Ascending aorta (tissue), 2 donors: ENCODE measurements around the gene NPNT. TPM values are rescaled to one million over a fixed set of nuclear protein-coding genes. Genes with fewer than 3 reads are reported as not detected.

ENCODE experiments used
- DNase-seq, 2 donors: peaks; one replicate each; pipeline ENCODE4 v3.0.0-alpha.2; 2019; ENCODE audit warnings: low spot score in 2 of 2
- H3K27ac ChIP-seq, 2 donors: fragments of 200-600 bp; sonication (generic); one replicate each; pipeline ENCODE4 v1.5.1; 2016 to 2017; ENCODE audit warnings: mild to moderate bottlenecking in 1 of 2
- H3K27me3 ChIP-seq: fragments of 200-600 bp; sonication (generic); one replicate; pipeline ENCODE4 v1.5.1; 2017
- H3K36me3 ChIP-seq, 2 donors: fragments of 200-600 bp; sonication (generic); one replicate each; pipeline ENCODE4 v1.5.1; 2016
- H3K4me1 ChIP-seq, 2 donors: fragments of 200-600 bp; sonication (generic); one replicate each; pipeline ENCODE4 v1.5.1; 2016 to 2017; ENCODE audit warnings: mild to moderate bottlenecking in 1 of 2
- H3K4me3 ChIP-seq, 2 donors: fragments of 200-600 bp; sonication (generic); one replicate each; pipeline ENCODE4 v1.5.1; 2016 to 2017; ENCODE audit warnings: mild to moderate bottlenecking in 1 of 2
- H3K9me3 ChIP-seq, 2 donors: fragments of 200-600 bp; sonication (generic); one replicate each; pipeline ENCODE4 v1.5.1; 2016
- CTCF ChIP-seq, 3 experiments: fragments of 200-600 bp in 2 of 3; fragments of 450-650 bp in 1 of 3; sonication (generic) in 2 of 3; IDR thresholded peaks; one replicate each; pipeline ENCODE4 v1.5.1; 2016 to 2019; ENCODE audit warnings: antibody characterized with exemption in 3 of 3, mild to moderate bottlenecking in 1 of 3, moderate library complexity in 1 of 3
- intact Hi-C: fragments of 100-400 bp; cut with DNase I; formaldehyde crosslinking; loops from one replicate; pipeline ENCODE4 v1.15.1; 2023
- total RNA-seq: library from RNA; depleted of rRNA; stranded (reverse); fragments of >200 nt; gene quantifications from one replicate; pipeline ENCODE4 v1.1.0, GENCODE V29; 2016

NPNT gene
- total RNA-seq, 1 donor from 2014 or later: 43.1 TPM

GRCh38 chr4:105895583-105896460, 551 bp downstream of the NPNT start:
- H3K9me3 ChIP-seq: no peaks in the 10 kb centered on the region
- intact Hi-C loops: loop anchor here (5.0 to 10.0 kb wide), 4 partner anchors 81 to 751 kb away; partner anchors contain the start of genes GSTCD, INTS12 and TET2
- H3K36me3 ChIP-seq: peaks cover 0 to 4% of the 10 kb centered on the region in 2 donors
- peak overlapping the region; percentile 88 to 94 for H3K27ac ChIP-seq
- TF ChIP-seq CTCF (IDR thresholded peaks at IDR 0.05): peak in 2 of 3 experiments; percentile 20 to 34
- H3K4me3 ChIP-seq: peak overlapping the region; percentile 81 to 83
- peaks cover 0 to 6% of the 10 kb centered on the region in 2 donors for H3K4me1 ChIP-seq
- DNase-seq: peak in 1 of 2 donors; percentile 74
- H3K27me3 ChIP-seq: no peaks in the 10 kb centered on the region

- peaks cover 0 to 4% of the 10 kb centered on the region in 2 donors for H3K36me3 ChIP-seq
- H3K4me1 ChIP-seq: peaks cover 0 to 9% of the 10 kb centered on the region in 2 donors
- no peak for DNase-seq
- H3K27ac ChIP-seq: peak overlapping the region; percentile 88 to 94
- H3K27me3 ChIP-seq: no peaks in the 10 kb centered on the region
- no peaks in the 10 kb centered on the region for H3K9me3 ChIP-seq
- peak overlapping the region; percentile 81 to 83 for H3K4me3 ChIP-seq
- no peak for TF ChIP-seq CTCF (IDR thresholded peaks at IDR 0.05)
- intact Hi-C loops: loop anchor here (5.0 to 10.0 kb wide), 4 partner anchors 81 to 752 kb away; partner anchors contain the start of genes GSTCD, INTS12 and TET2
Measured at GRCh38 chr4:105896461-105896942, 1.2 kb downstream of the NPNT start.

- peaks cover 0 to 9% of the 10 kb centered on the region in 2 donors for H3K4me1 ChIP-seq
- intact Hi-C loops: loop anchor here (5.0 to 10.0 kb wide), 4 partner anchors 80 to 752 kb away; partner anchors contain the start of genes GSTCD, INTS12 and TET2
- no peak for TF ChIP-seq CTCF (IDR thresholded peaks at IDR 0.05)
- no peaks in the 10 kb centered on the region for H3K27me3 ChIP-seq
- peak overlapping the region; percentile 81 to 83 for H3K4me3 ChIP-seq
- no peaks in the 10 kb centered on the region for H3K9me3 ChIP-seq
- H3K36me3 ChIP-seq: peaks cover 0 to 4% of the 10 kb centered on the region in 2 donors
- peak overlapping the region; percentile 88 to 94 for H3K27ac ChIP-seq
- no peak for DNase-seq
Measured at GRCh38 chr4:105896984-105897775, 1.9 kb downstream of the NPNT start.

GRCh38 chr4:105900541-105900940, 5.3 kb downstream of the NPNT start:
- no peaks in the 10 kb centered on the region for H3K9me3 ChIP-seq
- H3K4me1 ChIP-seq: peaks cover 0 to 9% of the 10 kb centered on the region in 2 donors
- H3K27me3 ChIP-seq: no peaks in the 10 kb centered on the region
- H3K36me3 ChIP-seq: peaks cover 0 to 7% of the 10 kb centered on the region in 2 donors
- no peak for DNase-seq
- H3K27ac ChIP-seq: peak overlapping the region; percentile 29 to 54
- intact Hi-C loops: no loop called here
- no peak for TF ChIP-seq CTCF (IDR thresholded peaks at IDR 0.05)
- H3K4me3 ChIP-seq: no peak overlapping the region

- no peaks in the 10 kb centered on the region for H3K9me3 ChIP-seq
- DNase-seq: no peak
- TF ChIP-seq CTCF (IDR thresholded peaks at IDR 0.05): no peak
- H3K36me3 ChIP-seq: peaks cover 0 to 7% of the 10 kb centered on the region in 2 donors
- H3K27me3 ChIP-seq: no peaks in the 10 kb centered on the region
- no peak overlapping the region for H3K27ac ChIP-seq
- intact Hi-C loops: no loop called here
- no peak overlapping the region for H3K4me3 ChIP-seq
- H3K4me1 ChIP-seq: peaks cover 0 to 9% of the 10 kb centered on the region in 2 donors
Measured at GRCh38 chr4:105902550-105903262, 7.4 kb downstream of the NPNT start.
